Heart left ventricle (tissue), 13 donors: Measurements from ENCODE around the gene VPS35L.

Source experiments
- CTCF ChIP-seq, 12 donors: fragments of 200-600 bp; sonication (generic) in 4 of 12; IDR thresholded peaks; one replicate each; pipeline versions ENCODE4 v1.5.0 to v1.8.0; 2018 to 2022; ENCODE audit warnings: antibody characterized with exemption in 12 of 12, mild to moderate bottlenecking in 5 of 12
- POLR2A ChIP-seq, 2 donors: fragments of 450-650 bp; IDR thresholded peaks; one replicate each; pipeline ENCODE4 v1.6.1; 2017; ENCODE audit warnings: antibody characterized with exemption in 2 of 2, mild to moderate bottlenecking in 2 of 2, moderate library complexity in 2 of 2
- donor health status: ischemic (EF 13 %, LVEDD 7.1; RV severe dilation, severe dysfunction).
- donor health status: DM: no; HTN: yes; CAD: no.
- donor health status: DM: no; HTN: no; CAD: no.
- donor health status: ischemic (EF 25% LVEDD 6.9; RV normal size, moderate dysfunction).
- donor health status: ischemic (EF 25% LVEDD 5.7; RV mildly dilated, moderate dysfunction).
- donor health status: ischemic (EF 35%, LVEDD 5.7; RV mildly dilated, moderate dysfunction).
- donor health status: nonischemic (EF 11% LVEDD 7.7; RV severe dilation, severe dysfunction).
- donor health status: DM: yes; HTN: yes; CAD: no.
- donor health status: PGD.
- donor health status: ischemic (EF 29% LVEDD 5.4; RV normal size, mild dysfunction).
- donor health status: nonischemic (EF 23%, LVEDD 6.1; RV moderate dilation, normal function).

GRCh38 chr16:19749571-19750080, 194.1 kb downstream of the VPS35L start:
- TF ChIP-seq POLR2A (IDR thresholded peaks at IDR 0.05) (no peak), CTCF (IDR thresholded peaks at IDR 0.05) (no peak)
